ENCODE data around the gene CPA1. TPM values are rescaled to one million over a fixed set of nuclear protein-coding genes. Genes with fewer than 3 reads are reported as not detected.

Gene CPA1
- not detected in 2 replicates for total RNA-seq (2014; rRNA removed; shearing (Covaris generic))

DNA sequence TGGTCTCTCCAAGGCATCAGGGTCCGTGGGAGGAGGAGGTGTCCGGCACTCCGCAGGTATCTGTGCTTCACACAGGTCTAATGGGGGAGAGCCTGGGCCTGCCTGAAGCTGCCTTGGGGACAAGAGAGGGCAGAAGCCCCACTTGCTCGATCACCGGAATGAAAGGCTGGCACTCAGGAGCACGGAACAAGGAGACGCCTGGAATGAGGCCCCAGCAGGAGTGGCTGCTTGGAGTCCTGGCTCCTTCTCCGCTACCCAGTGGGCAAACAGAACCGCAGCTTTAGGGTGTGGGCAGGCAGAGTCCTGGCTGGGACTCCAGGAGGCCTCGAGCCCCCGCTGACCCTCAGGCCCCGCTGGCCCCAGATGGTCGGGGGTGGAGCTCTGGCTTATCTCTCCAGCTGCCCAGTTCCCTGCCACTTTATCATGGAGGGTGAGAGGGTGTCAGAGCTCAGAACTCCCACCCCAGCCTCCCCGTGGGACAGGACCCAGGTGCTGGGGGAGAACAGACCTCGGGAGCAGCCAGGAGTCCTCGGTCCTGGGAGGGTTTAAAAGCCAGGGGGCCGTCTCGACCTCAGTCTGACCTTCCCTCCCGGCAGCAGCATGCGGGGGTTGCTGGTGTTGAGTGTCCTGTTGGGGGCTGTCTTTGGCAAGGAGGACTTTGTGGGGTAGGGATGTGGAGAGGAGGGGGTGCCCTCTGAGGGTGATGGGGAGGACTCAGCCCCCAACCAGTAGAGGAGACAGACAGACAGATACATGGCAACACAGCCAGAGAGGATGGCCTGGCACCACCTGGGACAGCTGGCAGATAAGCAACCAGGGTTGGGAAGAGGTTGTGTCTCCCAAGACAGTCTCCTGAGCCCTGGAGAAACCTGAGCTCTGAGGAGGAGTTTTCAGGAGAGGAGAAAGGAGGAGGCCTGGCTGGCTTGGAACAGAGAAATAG, at the start of gene CPA1:
Gene CPA1, plus strand, starts transcription at position 574 of the 940 bp plus-strand sequence. Its CDS starts 27 bp downstream, at position 601.
- no peak for DNase-seq (ENCODE audit: low spot score)

DNA sequence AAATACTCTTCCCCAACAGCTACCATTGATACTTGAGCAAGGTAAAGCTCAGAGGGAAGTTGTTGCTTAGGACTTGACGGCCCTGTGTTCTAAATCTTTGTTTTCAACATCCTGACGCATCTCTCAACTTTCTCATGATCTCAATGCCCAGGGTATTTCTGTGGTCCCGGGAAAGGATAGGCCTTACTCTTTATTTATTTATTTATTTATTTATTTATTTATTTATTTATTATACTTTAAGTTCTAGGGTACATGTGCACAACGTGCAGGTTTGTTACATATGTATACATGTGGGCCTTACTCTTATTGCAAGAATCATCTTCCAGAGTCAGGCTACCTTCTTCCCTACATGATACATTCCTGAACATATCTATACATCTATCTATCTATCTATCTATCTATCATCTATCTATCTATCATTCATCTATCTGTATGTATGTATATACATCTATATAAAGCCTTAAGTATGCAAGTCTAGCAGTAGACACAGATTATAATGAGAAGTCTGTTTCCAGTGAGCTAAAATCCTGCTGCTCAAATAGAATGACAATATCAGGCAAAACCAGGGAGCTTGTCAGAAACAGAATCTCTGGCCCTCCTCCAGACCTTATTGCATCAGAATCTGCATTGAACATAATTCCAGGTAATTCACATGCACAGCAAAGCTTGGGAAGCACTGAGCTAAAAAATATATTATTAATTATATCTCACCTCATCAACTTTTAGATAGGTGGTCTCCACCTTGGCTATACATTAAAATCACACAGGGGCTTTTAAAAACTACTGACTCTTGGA, 47.8 kb upstream of the CPA1 start:
- DNase-seq (ENCODE audit: low spot score) = no peak

DNA sequence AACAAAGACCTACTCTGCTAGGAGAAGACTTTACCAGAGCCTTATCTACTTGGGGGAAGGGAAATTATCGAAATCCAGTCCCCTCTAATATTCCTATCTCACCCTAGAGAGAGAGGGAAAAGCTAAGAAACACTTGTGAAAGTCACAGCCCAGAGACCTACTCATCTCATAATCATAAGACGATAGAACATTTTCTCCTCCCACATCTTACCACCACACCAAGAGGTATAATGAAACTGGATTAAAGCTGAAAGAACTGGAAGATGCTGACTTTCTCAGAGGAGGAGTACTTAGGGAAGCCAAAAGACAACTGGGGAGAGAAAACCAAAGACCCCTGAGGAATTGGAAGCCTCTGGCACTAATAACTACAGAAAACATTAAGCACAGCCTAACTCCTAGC, 46.5 kb upstream of the CPA1 start:
- DNase-seq (ENCODE audit: low spot score) = no peak

DNA sequence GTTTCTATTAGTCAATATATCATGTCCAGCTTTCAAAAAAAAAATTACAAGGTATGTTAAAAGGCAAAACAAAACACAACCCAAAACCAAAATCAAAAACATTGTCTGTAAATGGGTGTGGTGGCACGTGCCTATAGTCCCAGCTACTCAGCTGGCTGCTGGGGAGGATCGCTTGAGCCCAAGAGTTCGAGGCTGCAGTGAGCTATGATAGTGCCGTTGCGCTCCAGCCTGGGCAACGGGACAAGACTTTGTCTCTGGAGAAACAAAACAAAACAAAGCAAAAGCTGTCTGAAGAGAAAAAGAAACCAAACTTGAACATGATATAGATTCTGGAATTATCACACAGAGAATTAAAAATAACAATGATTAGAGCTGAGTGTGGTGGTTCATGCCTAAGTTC, 46.0 kb upstream of the CPA1 start:
- DNase-seq (ENCODE audit: low spot score) = no peak

DNA sequence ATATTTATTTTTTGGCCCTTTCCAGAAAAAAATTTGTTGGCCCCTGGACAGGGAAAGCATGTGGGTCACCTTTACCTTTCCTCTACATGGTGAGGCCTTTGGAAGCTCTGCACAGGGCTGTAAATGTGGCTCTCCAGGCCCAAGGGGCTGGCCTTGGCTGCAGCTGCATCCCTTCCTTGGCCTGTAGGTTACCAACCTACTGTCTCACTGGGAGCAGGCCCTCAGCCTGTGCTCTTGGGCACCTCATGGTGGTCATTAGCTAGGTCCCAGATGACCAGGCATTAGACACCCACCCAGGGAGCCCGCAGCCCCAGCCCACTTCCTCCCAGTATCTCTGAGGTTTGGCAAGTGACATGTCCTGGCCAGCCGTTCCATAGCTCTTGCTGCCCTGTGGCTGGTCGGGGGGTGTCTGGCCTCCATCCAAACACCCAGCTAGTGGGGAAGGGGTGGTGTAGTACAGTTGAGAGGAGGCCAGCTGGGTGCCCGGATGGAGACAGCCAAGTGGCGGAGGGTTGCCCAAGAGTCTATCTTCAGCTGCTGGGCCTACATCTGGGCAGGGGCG, 42.8 kb upstream of the CPA1 start:
- no peak for DNase-seq (ENCODE audit: low spot score)

DNA sequence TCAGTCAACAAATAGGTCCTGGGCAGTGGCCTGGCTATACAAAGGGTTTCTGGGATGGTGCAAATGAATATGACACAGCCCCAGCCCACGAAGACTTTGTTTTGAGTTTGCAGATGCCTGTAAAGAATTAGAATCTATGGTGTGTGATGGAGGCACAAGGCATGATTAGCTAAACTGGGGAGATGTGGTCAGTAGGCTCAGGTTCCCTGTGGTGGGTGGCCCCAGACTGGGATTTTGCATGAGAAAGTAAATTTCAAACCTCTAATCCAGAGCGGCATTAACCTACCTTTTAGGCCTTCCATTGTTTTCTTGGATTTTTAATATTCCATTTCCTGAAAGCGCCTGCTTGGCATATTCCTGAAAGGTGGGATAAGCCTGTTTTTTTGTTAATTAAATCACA, 42.1 kb upstream of the CPA1 start:
- no peak for DNase-seq (ENCODE audit: low spot score)

DNA sequence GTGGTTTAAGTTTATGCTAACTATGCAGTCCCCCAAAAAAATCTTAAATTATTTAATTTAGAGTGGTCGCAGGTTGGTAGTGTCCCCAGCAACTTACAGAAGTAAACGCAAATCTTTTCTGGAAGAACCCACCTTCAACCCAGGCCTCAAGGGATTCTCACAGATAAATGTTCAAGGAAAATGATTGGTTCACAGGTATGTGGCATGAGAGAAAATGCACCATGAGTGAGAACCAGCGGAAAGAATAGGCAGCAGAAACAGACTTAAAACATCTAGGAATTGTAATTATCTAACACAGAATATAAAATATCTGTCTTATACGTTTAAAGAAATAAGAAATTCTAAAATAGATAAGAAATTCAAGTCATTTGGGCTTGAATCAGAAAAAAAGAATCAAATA, 38.4 kb upstream of the CPA1 start:
- no peak for DNase-seq (ENCODE audit: low spot score)

DNA sequence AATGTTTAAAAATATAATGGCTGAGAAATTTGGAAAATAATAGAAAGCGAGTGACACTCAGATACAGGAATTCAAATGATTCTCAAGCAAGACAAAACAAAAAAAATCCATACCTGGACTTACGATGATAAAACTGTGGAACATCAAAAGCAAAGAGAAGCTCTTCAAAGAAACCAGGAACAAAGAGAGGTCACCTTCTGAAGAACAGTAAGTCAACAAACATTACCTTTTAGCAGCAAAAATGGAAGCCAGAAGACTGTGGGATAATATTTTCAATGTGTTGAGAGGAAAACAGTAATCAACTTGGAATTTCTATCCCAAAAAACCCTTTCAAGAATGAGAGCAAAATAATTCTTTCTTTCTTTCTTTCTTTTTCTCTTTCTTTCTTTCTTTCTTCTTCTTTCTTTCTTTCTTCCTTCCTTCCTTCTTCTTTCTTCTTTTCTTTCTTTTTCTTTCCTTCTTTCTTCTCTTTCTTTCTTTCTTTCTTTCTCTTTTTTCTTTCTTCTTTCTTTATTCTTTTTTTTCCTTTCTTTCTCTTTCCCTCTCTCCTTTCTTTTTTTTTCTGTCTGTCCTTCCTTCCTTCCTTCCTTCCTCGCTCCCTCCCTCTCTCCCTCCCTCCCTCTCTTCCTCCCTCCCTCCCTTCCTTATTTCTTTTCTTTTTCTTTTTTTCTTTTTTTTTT, 37.5 kb upstream of the CPA1 start:
- no peak for DNase-seq (ENCODE audit: low spot score)

DNA sequence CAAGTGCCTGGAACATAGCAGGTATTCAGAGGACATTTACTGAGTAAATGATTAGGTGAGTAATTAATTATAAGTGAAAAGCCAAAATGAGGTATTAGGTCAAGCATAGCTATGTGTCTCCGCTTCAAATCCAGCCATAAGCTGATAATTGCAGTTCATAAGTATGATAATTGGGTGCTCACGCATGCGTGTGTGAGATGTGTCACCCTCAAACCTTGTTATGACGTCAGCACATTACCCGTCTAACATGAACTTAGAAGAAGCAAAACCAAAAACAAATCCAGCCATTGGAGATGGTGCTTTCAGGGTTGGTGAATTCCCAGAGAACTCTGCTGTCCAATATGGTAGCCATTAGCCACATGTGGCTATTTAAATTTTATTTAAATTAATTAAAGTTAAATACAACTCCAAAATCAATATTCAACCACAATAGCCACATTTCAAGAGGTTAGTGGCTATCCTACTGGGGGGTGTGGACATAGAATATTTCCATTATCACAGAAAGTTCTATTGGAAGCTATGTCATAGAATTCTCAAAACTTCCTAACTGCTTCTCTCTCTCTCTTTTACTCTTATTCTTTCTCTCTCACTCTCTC, 35.9 kb upstream of the CPA1 start, which contains the start of gene CPA5:
Gene CPA5, plus strand, starts transcription at position 546 of the 596 bp plus-strand sequence. CDS start 1,670 bp downstream, outside the sequence.
- DNase-seq (ENCODE audit: low spot score) = no peak

DNA sequence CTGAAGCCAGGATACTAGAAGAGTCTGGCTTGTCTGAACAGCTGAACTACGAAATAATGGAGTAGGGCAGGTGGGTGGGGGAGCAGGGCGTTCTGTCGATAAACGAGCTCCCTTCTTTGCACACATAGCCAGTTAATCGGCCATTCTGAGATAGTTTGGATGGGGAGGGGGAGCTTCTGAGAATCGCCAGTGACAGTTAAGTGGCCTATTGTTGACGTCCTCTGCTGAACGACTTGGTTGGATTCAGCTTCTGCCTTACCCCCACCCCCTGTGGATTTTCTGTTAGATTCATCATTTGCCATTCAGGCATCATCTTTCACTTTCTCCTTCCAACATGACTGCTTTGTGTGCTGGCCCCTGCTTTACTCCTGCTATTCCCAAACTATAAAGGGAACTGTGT, 35.2 kb upstream of the CPA1 start:
- DNase-seq (ENCODE audit: low spot score) = no peak

DNA sequence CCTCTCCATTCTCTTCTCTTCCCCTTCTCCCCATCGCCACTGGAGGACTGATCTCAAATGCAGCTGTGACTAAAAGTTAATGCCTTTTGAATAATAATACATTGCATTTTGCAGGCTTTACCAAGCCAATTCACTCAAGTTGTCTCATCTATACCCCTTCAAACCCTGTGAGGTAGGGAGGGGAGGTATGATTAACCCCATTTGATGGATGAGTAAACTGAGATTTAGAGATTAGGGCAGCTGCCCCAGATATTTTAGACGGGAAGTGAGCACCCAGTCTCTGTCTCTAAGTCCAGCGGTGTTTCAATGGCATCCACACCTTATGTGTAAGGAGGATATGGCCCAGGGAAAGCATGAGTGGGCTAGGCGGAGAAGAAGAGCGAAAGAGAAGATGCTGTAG, 34.6 kb upstream of the CPA1 start:
- no peak for DNase-seq (ENCODE audit: low spot score)

DNA sequence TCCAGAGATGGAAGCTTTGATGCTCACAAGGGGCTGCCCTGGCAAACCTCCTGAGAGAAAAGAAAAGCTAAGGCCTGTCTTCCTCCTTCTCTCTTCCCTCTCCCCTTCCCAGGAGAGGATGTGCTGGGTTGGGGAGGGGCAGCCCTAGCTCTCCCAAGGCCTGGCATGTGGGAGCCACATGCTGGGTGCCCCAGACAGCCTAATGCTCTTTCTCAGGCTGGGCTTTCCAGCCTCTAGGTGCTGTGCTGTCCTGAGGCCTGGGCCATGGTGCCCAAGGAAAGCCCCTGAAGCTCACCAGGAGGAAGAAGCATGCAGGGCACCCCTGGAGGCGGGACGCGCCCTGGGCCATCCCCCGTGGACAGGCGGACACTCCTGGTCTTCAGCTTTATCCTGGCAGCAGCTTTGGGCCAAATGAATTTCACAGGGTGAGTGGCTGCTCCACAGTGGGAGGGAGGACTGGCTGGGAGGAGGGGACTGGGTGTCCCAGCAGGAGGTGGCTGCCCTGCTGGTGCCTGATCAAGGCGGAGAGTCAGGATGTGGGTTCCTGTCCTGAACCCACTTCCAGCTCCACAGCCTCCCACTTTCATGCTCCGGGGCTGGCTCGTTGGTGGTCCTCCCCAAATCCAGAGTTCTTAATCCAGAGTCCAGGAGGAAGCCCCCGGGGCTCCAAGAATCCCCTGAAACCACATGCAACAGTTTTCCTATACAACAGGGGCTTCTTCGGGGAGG, 34.0 kb upstream of the CPA1 start:
- DNase-seq (ENCODE audit: low spot score) = no peak

DNA sequence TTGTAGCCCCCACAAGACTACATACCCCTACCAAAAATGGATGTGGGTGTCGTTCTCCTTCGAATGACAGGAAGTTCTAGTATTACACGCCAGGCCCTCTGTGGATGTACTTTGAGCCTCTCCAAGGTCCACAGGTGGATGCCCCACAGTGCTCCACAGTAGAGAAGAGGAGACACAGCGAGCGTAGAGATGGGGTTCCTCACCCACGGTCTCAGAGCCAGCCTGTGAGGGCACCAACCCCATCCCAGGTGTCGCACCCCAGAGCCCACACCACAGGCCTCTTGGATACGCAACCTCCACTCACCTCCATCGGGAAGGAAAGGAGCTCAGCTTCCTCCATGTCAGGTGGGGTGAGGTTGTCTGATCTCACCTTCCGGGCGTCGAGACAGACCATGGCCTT, 33.4 kb upstream of the CPA1 start:
- DNase-seq (ENCODE audit: low spot score) = no peak

DNA sequence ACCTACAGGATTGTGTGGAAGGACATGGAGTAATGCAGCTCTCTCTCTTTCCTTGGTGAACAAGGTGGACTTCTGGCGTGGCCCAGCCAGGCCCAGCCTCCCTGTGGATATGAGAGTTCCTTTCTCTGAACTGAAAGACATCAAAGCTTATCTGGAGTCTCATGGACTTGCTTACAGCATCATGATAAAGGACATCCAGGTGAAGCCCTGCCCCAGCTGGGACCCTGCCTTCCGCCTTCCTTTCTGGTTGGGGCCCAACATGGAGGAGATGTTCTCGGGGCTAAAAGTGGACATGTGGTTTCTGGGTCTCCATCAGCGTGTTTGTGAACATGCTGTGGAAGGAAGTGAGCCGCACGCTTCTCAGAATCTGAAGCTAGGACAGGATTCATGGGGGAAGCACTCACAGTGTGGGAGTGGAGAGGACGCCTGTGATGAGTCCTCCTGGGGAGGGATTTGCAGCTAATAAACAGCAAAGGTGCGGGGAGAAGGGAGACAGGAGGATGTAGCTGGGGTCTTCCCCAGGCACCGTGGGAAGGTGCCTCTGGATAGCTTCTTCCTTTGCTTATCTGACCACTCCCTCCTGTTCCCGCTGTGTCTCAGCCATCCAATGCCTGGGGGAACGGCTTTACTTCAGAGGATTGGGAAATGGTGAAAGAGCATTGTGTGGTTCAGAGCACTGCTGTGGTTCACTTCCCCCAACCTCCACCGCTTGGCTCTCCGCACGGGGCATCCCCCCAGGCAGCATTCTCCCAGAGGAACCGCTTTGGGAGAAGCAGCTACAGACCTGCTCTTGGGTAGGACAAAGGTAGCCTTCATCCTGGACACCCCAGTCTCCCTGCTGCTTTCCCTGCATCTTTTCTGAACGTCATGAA, 30.1 kb upstream of the CPA1 start:
- no peak for DNase-seq (ENCODE audit: low spot score)

DNA sequence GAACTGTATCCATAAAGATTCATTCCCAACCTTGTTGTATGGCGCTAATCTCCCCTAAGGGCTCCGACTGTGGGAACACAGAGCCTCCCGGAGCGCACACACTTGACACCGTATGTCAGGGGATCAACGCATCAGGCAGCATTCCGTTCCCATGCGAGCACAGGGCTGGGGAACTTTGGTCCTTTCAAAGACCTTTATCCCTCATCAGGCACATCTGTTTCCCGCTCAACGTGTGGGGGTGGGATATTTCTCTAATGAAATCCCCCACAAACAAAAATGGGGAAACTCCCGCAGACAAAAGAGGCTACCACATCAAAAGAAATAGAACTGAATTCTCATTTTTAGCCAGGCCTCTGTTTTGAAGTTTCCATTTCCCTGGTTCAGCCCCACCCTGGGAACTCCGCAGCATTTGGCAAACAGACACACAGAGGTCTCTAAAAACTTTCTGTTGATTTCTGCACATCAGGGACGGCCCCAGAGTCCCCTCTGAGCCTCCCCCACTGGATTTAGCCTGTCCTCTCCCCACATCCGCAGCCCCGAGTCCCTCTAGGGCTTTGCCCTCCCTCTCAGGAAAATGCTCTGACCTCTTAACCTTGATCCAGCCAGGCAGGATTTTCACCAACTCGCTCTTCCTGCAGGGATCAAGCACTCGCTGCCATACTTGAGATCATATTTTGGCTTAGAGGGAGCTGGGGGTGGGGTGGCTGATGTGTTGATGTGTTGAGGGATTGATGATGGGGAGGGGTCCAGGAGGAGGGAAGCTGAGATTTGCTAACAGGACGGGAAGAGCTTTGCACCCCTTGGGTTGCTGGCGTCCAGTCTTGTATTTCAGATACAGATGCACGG, 29.1 kb upstream of the CPA1 start:
- DNase-seq (ENCODE audit: low spot score) = no peak

DNA sequence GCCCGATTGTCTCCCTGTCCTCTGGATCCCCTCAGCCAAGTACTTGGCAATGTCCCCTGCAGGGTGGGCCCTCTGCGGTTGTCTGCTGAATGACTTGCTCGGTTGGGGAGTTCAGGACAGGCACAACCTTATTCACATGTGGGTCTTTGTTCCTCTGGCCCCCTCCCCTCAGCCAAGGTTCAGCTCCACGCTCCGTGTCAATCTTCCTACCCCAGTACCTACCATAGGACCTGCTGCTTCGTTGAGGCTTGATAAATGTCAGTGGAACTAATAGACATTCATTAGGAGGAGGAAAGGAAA, 28.6 kb upstream of the CPA1 start:
- DNase-seq (ENCODE audit: low spot score) = no peak

DNA sequence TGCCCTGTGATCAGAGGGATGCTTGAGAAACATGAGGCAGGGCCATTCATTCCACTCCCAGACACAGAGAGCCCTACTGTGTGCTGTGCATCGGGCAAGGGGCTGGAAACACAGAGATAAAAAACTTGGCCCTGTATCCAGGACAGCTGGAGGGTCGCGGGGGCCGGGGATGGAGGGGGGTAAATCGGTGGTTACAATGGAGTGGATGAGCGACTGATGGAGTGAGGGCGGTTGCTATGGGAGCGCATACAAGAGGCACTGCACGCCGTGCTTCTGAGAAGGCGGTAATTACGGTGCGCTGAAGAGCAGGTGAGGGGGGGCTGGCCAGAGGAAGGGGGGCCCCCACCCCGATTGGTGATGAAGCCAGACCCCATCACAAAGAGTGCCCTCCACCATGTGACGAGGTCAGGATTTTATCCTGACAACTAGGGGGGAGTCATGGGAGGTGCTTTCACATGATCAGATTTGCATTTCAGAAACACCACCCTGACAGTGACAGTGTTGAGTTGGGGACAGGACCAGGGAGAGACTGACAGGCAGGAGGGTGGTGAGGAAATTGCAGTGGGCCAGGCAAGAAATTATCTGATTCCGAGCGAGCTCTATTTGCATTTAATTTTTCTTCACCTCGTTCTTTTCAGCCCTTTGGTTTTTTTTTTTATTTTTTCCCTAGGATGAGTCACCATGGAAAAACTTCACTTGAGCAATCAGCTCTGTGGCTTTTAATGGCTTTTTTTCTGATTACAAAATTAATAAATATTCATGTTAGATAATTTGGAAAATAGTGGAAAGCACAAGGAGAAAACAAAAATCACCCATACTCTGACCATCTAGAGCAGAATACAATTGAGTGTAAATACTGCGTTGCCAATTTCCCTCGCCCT, 27.9 kb upstream of the CPA1 start:
- DNase-seq (ENCODE audit: low spot score) = no peak

DNA sequence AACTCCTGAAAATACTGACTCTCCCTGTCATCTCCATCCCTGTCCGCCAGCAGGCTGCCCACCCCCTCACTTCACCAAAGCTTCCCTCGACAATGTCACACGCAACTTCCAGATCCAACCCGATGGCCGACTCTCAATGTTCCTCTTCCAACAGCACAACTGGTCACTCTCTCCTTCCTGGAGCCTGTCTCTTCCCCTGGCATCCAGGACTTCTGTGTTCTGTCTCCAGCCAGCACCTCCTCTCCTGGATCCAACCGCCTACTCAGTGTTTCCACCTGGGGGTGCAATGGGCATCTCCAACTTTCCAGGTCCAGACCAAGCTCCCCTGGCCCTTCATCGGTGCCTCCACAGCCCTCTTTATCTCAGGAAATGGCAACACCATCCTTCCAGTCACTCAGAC, 27.1 kb upstream of the CPA1 start:
- no peak for DNase-seq (ENCODE audit: low spot score)
